Measurements from ENCODE around the gene SLC30A5.

DNA sequence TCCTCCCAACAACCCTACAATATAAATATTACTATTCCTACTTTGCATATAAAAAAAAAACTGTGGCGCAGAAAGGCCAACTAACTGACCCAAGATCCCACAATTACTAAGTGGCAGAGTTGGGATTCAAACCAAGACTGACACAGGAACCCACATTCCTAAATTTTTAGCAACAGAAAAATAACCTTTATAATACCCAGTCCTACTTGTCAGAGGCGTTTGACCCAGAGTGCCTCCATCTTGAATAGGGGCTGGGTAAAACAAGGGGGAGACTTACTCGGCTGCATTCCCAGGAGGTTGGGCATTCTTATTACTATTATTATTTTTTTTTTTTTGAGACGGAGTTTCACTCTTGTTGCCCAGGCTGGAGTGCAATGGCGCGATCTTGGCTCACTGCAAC lies 2.0 kb upstream of the SLC30A5 start:
- TF ChIP-seq, protein P1, sequence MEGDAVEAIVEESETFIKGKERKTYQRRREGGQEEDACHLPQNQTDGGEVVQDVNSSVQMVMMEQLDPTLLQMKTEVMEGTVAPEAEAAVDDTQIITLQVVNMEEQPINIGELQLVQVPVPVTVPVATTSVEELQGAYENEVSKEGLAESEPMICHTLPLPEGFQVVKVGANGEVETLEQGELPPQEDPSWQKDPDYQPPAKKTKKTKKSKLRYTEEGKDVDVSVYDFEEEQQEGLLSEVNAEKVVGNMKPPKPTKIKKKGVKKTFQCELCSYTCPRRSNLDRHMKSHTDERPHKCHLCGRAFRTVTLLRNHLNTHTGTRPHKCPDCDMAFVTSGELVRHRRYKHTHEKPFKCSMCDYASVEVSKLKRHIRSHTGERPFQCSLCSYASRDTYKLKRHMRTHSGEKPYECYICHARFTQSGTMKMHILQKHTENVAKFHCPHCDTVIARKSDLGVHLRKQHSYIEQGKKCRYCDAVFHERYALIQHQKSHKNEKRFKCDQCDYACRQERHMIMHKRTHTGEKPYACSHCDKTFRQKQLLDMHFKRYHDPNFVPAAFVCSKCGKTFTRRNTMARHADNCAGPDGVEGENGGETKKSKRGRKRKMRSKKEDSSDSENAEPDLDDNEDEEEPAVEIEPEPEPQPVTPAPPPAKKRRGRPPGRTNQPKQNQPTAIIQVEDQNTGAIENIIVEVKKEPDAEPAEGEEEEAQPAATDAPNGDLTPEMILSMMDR (conservative IDR thresholded peaks at IDR 0.05 in 1 of 2, IDR thresholded peaks at IDR 0.05 in 1 of 2; ENCODE audit: extremely low read depth in 1 of 2, insufficient read depth in 1 of 2, low read depth in 1 of 2, low read length in 2 of 2): no peak
- TF ChIP-seq EZH2 (IDR thresholded peaks at IDR 0.05; ENCODE audit: borderline replicate concordance, low read length): no peak
